ENCODE results near the gene RNF215. TPM values are rescaled to one million over a fixed set of nuclear protein-coding genes. Genes with fewer than 3 reads are reported as not detected.

The RNF215 gene
- total RNA-seq, 1 experiment from 2014 or later: 17.0 TPM

- DNase-seq (ENCODE audit: extremely low read depth, low read depth): no peak
Measured at GRCh38 chr22:30397656-30398635, 10.7 kb upstream of the RNF215 start.

DNA sequence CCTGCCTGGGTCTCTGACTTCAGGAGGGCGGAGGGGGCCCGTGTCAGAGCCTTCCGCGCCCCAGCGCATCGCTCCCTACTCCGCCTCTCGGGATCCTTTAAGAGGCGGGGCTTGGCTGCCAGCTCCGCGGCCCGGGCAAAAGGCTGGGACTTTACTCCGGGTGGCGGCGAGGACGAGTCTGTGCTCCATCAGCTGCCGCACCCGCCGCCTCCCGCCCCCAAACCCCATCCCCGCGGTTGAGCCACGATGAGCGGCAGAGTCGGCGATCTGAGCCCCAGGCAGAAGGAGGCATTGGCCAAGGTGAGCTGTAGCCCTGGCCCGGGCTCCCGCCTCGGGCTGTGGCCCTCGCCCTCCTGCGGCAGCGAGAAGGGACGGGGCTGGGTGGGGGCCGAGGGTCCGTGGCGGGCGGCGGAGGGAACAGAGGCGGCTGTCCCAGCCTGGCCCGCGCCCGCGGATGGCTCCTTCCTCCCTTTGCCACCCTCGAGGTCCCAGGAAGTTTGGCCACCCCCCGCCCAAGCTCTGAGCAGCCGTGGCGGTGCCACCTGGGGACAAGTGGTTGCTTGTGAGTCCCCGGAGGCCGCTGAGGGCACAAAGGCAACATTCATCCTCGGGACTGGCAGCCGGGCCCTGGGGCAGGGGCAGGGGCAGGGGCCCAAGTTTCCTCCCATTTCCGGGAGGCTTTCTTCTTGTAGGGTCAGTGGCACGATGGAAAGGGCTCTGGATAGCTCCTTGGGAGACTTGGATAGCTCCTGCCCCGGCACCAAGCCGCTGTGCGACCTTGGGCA lies 9.9 kb upstream of the RNF215 start, which contains the start of gene SEC14L2:
Gene SEC14L2, plus strand, starts transcription at position 148 of the 785 bp plus-strand sequence. Its CDS starts 99 bp downstream, at position 247.
- DNase-seq (ENCODE audit: extremely low read depth, low read depth): peak; percentile 33

DNA sequence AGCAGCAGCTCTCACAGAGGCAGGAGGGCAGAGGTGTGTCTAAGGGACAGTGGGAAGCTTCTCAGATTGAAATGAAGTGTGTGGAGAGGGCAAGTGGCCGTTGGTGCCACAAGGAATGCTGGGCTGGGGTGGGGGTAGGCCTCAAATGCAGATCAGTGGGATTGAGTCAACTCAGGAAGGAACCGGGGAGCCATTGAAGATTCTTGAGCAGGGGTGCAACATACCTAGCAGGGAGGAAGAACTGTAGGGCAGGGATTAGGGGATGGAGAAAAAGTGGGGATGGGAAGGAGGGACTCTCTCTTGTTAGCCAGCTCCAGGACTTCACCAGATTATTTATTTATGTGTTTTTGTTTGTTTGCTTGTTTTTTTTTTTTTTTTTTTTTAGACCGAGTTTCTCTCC lies 6.7 kb upstream of the RNF215 start:
- no peak for DNase-seq (ENCODE audit: extremely low read depth, low read depth)

- no peak for DNase-seq (ENCODE audit: extremely low read depth, low read depth)
Measured at GRCh38 chr22:30393322-30393680, 6.1 kb upstream of the RNF215 start.

- no peak for DNase-seq (ENCODE audit: extremely low read depth, low read depth)
Measured at GRCh38 chr22:30392661-30393321, 5.6 kb upstream of the RNF215 start.

DNA sequence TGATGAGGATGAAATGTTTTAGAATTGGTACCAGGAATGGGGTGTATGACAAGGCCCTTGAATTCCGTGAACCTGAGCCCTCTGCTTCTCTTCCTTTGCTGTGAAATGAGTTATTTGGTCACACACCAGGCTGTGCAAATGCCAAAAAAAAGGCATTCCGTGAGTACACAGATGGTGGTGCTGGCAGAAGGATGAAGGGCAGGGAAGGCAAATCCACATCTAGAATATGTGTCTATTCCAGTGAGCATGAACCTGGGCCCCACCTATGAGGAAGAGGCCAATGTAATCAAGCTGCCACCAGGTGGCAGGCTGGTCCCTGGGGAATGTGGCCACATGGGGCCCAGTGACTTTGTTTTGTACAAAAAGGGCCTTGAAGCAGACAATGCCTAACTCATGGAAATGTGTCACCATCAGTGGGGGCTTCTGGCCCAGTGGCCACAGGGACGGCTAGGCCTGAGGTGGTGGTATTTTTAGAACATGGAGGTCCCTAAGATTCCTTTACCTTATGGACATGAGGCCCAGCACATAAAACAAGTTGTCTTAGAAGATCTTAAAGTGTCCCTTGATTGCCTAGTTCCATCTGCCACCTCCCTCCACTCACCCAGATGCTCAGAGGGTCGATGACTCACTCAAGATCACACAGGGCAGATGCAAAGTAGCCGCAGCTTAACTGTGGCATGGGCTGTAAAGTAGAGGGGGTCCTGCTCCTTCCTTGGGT lies 3.9 kb upstream of the RNF215 start:
- DNase-seq (ENCODE audit: extremely low read depth, low read depth): peak; percentile 54

- DNase-seq (ENCODE audit: extremely low read depth, low read depth): no peak
Measured at GRCh38 chr22:30386608-30386959, 627 bp downstream of the RNF215 start.

GRCh38 chr22:30385942-30386341 lies 1.3 kb downstream of the RNF215 start:
- DNase-seq (ENCODE audit: extremely low read depth, low read depth): no peak

DNA sequence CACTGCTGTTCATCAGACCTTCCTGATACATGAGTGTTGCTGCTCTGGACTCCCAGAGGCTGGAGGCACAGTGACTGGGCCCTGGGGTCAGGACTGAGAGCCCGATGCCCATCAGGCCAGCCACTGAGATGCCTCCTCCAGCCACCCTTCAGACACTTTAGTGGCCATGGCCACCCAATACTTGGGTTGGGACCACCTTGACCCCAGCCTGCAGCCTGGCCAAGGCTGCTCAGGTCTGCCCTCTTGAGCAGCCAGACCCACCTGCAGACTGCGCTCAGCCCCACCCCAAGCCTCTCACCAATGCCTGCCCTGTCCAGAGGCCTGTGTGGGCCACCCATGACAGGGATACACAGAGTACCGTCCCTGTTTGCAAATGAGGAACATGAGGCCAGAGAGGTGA lies 4.2 kb downstream of the RNF215 start:
- no peak for DNase-seq (ENCODE audit: extremely low read depth, low read depth)

GRCh38 chr22:30382340-30382739 lies 4.9 kb downstream of the RNF215 start:
- no peak for DNase-seq (ENCODE audit: extremely low read depth, low read depth)

- no peak for DNase-seq (ENCODE audit: extremely low read depth, low read depth)
Measured at GRCh38 chr22:30381264-30381663, 5.9 kb downstream of the RNF215 start.

DNA sequence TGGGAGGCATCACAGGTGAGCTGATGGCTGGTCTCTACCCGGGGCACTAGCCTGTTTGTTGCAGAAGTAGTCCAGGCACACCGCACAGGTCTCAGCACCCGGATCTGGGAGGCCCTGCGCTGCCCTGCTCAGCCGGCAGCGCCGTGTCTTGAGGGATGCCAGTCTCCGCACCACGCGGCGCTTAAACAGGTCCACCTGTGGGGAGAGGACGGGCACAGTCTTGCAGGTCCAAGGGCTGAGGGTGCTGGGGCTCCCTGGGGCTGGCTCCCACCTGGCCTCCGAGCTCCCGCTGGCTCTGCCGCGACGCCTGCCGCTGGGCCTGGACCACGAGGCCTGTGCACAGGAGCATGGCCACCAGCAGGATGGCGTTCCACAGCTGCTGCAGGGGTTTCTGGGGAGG lies 7.2 kb downstream of the RNF215 start:
- no peak for DNase-seq (ENCODE audit: extremely low read depth, low read depth)

DNA sequence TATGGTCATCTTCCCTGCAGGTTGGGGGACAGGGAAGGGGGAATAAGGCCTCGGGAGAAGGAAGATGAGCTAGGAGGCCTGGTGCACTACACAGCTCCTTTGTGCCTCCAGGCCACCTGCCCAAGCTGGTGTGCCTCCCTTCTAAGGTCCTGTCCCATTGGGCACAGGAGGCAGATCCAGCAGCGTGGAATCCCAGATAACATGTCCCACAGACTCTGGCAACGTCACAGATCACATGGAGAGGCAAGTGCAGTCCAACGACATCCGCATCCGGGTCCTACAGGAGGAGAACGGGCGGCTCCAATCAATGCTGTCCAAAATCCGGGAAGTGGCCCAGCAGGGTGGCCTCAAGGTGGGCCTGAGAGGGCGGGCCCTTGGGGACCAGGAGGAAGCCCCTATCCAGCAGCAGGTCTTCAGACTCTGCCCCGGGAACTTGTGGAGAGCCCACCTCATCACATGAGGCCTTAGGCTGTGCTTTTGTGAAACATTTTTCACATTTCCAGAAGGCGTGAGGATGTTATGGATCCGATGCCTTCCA lies 11.8 kb downstream of the RNF215 start:
- DNase-seq (ENCODE audit: extremely low read depth, low read depth): no peak

- DNase-seq (ENCODE audit: extremely low read depth, low read depth): no peak
Measured at GRCh38 chr22:30373331-30374325, 13.6 kb downstream of the RNF215 start.

- no peak for DNase-seq (ENCODE audit: extremely low read depth, low read depth)
Measured at GRCh38 chr22:30372915-30373314, 14.3 kb downstream of the RNF215 start.

DNA sequence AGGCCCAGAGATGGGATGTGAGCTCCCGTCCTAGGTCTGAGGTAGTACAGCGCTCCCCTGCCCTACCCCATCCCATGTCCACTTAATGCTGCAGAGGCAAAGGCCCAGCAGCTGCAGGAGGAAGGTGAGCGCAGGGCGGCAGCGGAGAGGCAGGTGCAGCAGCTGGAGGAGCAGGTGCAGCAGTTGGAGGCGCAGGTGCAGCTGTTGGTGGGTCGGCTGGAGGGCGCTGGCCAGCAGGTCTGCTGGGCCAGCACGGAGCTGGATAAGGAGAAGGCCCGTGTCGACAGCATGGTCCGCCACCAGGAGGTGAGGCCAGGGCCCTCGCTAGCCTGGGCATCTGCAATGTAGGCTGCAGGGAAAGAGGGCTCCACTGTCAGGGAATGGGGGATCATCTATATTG lies 15.2 kb downstream of the RNF215 start:
- no peak for DNase-seq (ENCODE audit: extremely low read depth, low read depth)

- no peak for DNase-seq (ENCODE audit: extremely low read depth, low read depth)
Measured at GRCh38 chr22:30371321-30371720, 15.9 kb downstream of the RNF215 start.

GRCh38 chr22:30370641-30371230 lies 16.5 kb downstream of the RNF215 start:
- no peak for DNase-seq (ENCODE audit: extremely low read depth, low read depth)

DNA sequence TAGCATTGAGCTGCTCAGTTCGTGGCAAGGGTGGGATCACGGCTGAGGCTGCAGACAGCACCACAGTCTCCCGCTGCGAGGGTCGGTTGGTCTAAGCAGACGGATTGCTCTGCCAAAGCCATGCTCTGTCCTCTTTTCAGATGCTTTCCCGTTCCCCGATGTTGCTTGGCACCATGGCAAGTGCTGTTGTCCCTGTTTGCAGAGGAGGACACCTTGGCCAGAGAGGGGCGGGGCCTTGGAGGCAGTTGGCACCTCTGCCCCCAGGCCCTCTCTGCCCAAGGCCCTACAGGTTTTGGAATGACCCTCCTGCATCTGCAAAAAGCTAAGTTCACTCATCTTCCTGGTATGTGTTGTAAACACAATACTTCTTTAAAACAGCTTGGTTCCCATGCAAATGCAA lies 18.8 kb downstream of the RNF215 start:
- DNase-seq (ENCODE audit: extremely low read depth, low read depth): no peak
